H1 (cell line): ENCODE data around the gene MCF2L2. TPM values are rescaled to one million over a fixed set of nuclear protein-coding genes. Genes with fewer than 3 reads are reported as not detected.

ENCODE experiments used
- CTCF ChIA-PET: fragments of 300-600 bp; sonication (Branson Sonifier 250); formaldehyde crosslinking; loops from one replicate; lab custom pipeline; 2021; ENCODE audit not compliant: partially characterized antibody; lab: Charles Lee
- POLR2A ChIA-PET: fragments of 300-600 bp; sonication (Branson Sonifier 250); formaldehyde crosslinking; loops from one replicate; lab custom pipeline; 2021; ENCODE audit warnings: inconsistent platforms; ENCODE audit not compliant: partially characterized antibody; lab: Charles Lee
- DNase-seq, 2 experiments: peaks; one replicate each; pipeline versions ENCODE4 v3.0.0 to v3.0.0-alpha.2; 2010 to 2022; ENCODE audit warnings: low spot score in 2 of 2, low read depth in 1 of 2, mixed read lengths in 1 of 2
- FAIRE-seq: peaks from 2 replicates; lab custom pipeline; 2011; peaks lifted over from hg19 to GRCh38; lab: Jason Lieb, UNC
- H2AFZ ChIP-seq: 2 replicates; pipeline ENCODE4 v1.8.1; 2012; ENCODE audit warnings: low read length, inconsistent platforms
- H2AK5ac ChIP-seq: 2 replicates; pipeline ENCODE4 v1.6.1; 2013; ENCODE audit warnings: low read depth, low read length
- H2BK120ac ChIP-seq: replicated peaks from 2 replicates; pipeline ENCODE3; 2013; ENCODE audit warnings: low read depth, low read length, inconsistent platforms
- H2BK12ac ChIP-seq: 2 replicates; pipeline ENCODE4 v1.6.1; 2013; ENCODE audit warnings: low read depth, low read length
- H2BK15ac ChIP-seq: 2 replicates; pipeline ENCODE4 v1.6.1; 2013; ENCODE audit warnings: low read length
- H2BK20ac ChIP-seq: 2 replicates; pipeline ENCODE4 v1.6.1; 2013; ENCODE audit warnings: low read length
- H2BK5ac ChIP-seq: 2 replicates; pipeline ENCODE4 v1.6.1; 2013; ENCODE audit warnings: low read depth, low read length
- H3K14ac ChIP-seq: 2 replicates; pipeline ENCODE4 v1.6.1; 2013; ENCODE audit warnings: inconsistent platforms; ENCODE audit not compliant: insufficient read length
- H3K18ac ChIP-seq: 2 replicates; pipeline ENCODE4 v1.6.1; 2013; ENCODE audit warnings: low read length; ENCODE audit errors: extremely low read depth
- H3K23ac ChIP-seq: 2 replicates; pipeline ENCODE4 v1.6.1; 2013; ENCODE audit warnings: inconsistent platforms; ENCODE audit not compliant: insufficient read length
- H3K23me2 ChIP-seq: 2 replicates; pipeline ENCODE4 v1.6.1; 2013; ENCODE audit warnings: low read depth, low read length
- H3K27ac ChIP-seq: 2 replicates; pipeline ENCODE4 v1.6.1; 2011; ENCODE audit warnings: low read depth, low read length, inconsistent platforms
- H3K27me3 ChIP-seq, 4 experiments: replicated peaks in 1 of 4; 1 replicate in 1 of 4; 2 replicates in 3 of 4; pipeline versions ENCODE4 v1.6.1 to v1.8.1; 2011 to 2013; ENCODE audit warnings: low read length in 3 of 4, mild to moderate bottlenecking in 3 of 4, inconsistent platforms in 2 of 4, mixed read lengths in 2 of 4, moderate library complexity in 1 of 4; ENCODE audit not compliant: control insufficient read depth in 3 of 4, insufficient read depth in 3 of 4; ENCODE audit errors: extremely low read depth in 1 of 4
- H3K36me3 ChIP-seq, 4 experiments: 2 replicates each; pipeline versions ENCODE4 v1.6.1 to v1.8.1; 2011 to 2013; ENCODE audit warnings: mild to moderate bottlenecking in 4 of 4, low read length in 3 of 4, moderate library complexity in 2 of 4, control low read depth in 1 of 4, inconsistent platforms in 1 of 4; ENCODE audit not compliant: insufficient read depth in 4 of 4, control insufficient read depth in 2 of 4
- H3K4ac ChIP-seq: replicated peaks from 2 replicates; pipeline ENCODE3; 2013; ENCODE audit warnings: low read length, low read depth, mixed read lengths, inconsistent platforms; ENCODE audit not compliant: insufficient read length
- H3K4me1 ChIP-seq, 4 experiments: replicated peaks in 1 of 4; 1 replicate in 1 of 4; 2 replicates in 3 of 4; pipeline versions ENCODE4 v1.6.1 to v1.8.1; 2011 to 2013; ENCODE audit warnings: low read length in 3 of 4, inconsistent platforms in 2 of 4, mixed read lengths in 1 of 4; ENCODE audit not compliant: insufficient read depth in 4 of 4, control insufficient read depth in 3 of 4
- H3K4me2 ChIP-seq, 2 experiments: 2 replicates each; pipeline versions ENCODE4 v1.6.1 to v1.8.1; 2011 to 2013; ENCODE audit warnings: low read depth in 2 of 2, low read length in 2 of 2, control low read depth in 1 of 2, inconsistent platforms in 1 of 2, mild to moderate bottlenecking in 1 of 2; ENCODE audit not compliant: insufficient read depth in 1 of 2
- H3K4me3 ChIP-seq, 4 experiments: fragments of 200-600, 300-600 bp in 1 of 4; sonication (generic), shearing (Covaris generic), sonication (Bioruptor Twin) in 1 of 4; 2 replicates each; pipeline versions ENCODE4 v1.5.1 to v1.8.1; 2011 to 2016; ENCODE audit warnings: low read length in 4 of 4, low read depth in 3 of 4, control low read depth in 2 of 4, inconsistent platforms in 2 of 4, mild to moderate bottlenecking in 2 of 4, mixed read lengths in 1 of 4, moderate library complexity in 1 of 4; ENCODE audit not compliant: insufficient read depth in 2 of 4; ENCODE audit errors: extremely low read depth in 1 of 4
- H3K56ac ChIP-seq: replicated peaks from 2 replicates; pipeline ENCODE3; 2013; ENCODE audit warnings: low read depth, mild to moderate bottlenecking, mixed read lengths, low read length, inconsistent platforms; ENCODE audit not compliant: insufficient read length
- H3K79me1 ChIP-seq: 2 replicates; pipeline ENCODE4 v1.6.1; 2013; ENCODE audit warnings: low read depth, low read length, control low read depth
- H3K79me2 ChIP-seq, 2 experiments: 2 replicates each; pipeline versions ENCODE4 v1.6.1 to v1.8.1; 2012 to 2013; ENCODE audit warnings: low read length in 2 of 2, mild to moderate bottlenecking in 2 of 2, inconsistent platforms in 1 of 2; ENCODE audit not compliant: insufficient read depth in 2 of 2, control insufficient read depth in 1 of 2
- H3K9ac ChIP-seq, 4 experiments: replicated peaks in 1 of 4; 1 replicate in 1 of 4; 2 replicates in 3 of 4; pipeline versions ENCODE4 v1.6.1 to v1.8.1; 2011 to 2013; ENCODE audit warnings: low read depth in 3 of 4, low read length in 3 of 4, control low read depth in 2 of 4, mild to moderate bottlenecking in 2 of 4, moderate library complexity in 2 of 4, inconsistent platforms in 1 of 4; ENCODE audit errors: extremely low read depth in 1 of 4
- H3K9me3 ChIP-seq, 2 experiments: 2 replicates each; pipeline versions ENCODE4 v1.6.1 to v1.8.1; 2012 to 2013; ENCODE audit warnings: mild to moderate bottlenecking in 2 of 2, moderate library complexity in 2 of 2, control low read depth in 1 of 2, inconsistent platforms in 1 of 2, low read depth in 1 of 2, low read length in 1 of 2, mixed read lengths in 1 of 2; ENCODE audit not compliant: insufficient read depth in 2 of 2
- H4K20me1 ChIP-seq, 2 experiments: replicated peaks in 1 of 2; 2 replicates each; pipeline versions ENCODE3 to v1.8.1; 2011 to 2013; ENCODE audit warnings: inconsistent platforms in 2 of 2, low read length in 2 of 2, mild to moderate bottlenecking in 1 of 2; ENCODE audit not compliant: insufficient read depth in 2 of 2, control insufficient read depth in 1 of 2
- H4K5ac ChIP-seq: 2 replicates; pipeline ENCODE4 v1.6.1; 2013; ENCODE audit warnings: low read length, low read depth, mixed read lengths, inconsistent platforms; ENCODE audit not compliant: insufficient read length
- H4K8ac ChIP-seq: 2 replicates; pipeline ENCODE4 v1.8.0; 2013; ENCODE audit warnings: mild to moderate bottlenecking, moderate library complexity, low read length, inconsistent platforms; ENCODE audit not compliant: insufficient read depth; ENCODE audit errors: extremely low read depth
- H4K91ac ChIP-seq: replicated peaks from 2 replicates; pipeline ENCODE3; 2013; ENCODE audit warnings: low read length, mixed read lengths, inconsistent platforms; ENCODE audit not compliant: insufficient read length
- GTF2F1 ChIP-seq: IDR thresholded peaks from 2 replicates; pipeline ENCODE4 v1.6.1; 2012; ENCODE audit warnings: low read depth, low read length, improper control_type of control experiment, borderline replicate concordance
- MAX ChIP-seq: IDR thresholded peaks from 2 replicates; pipeline ENCODE4 v1.6.1; 2012; ENCODE audit warnings: inconsistent platforms
- WGBS, 2 experiments: shearing (Covaris generic) in 1 of 2; methylation state at CpG; one replicate each; pipeline versions ENCODE4 v1.1.6 to v1.1.7; 2013 to 2015; ENCODE audit warnings: low lambda C conversion rate in 2 of 2, mixed read lengths in 2 of 2, inconsistent platforms in 1 of 2, low coverage in 1 of 2, missing lambda C conversion rate in 1 of 2; ENCODE audit not compliant: insufficient replicate concordance in 2 of 2, insufficient coverage in 1 of 2, insufficient read length in 1 of 2; ENCODE audit errors: extremely low coverage in 1 of 2, missing lambda C conversion rate in 1 of 2; 5-methylcytosine and 5-hydroxymethylcytosine counted together
- polyA plus RNA-seq, 7 experiments: library from polyadenylated mRNA; depleted of rRNA in 3 of 7; stranded (reverse) in 5 of 7; unstranded in 2 of 7; fragments of >200 nt in 5 of 7; fragments of 200-250 nt in 2 of 7; gene quantifications; 1 replicate in 5 of 7; 2 replicates in 1 of 7; 4 replicates in 1 of 7; pipeline versions ENCODE4 v1.2.1 to v1.2.3, GENCODE V29; 2011 to 2013; ENCODE audit warnings: missing spikeins in 2 of 7, mixed read lengths in 2 of 7
- total RNA-seq: library from RNA; stranded (reverse); fragmentation: NEBNext Ultra II Directional; extraction: Animal tissue kit (Norgen Biotek cat#: 25700); gene quantifications from 2 replicates; pipeline ENCODE4 v1.2.1, GENCODE V29; 2021

Gene MCF2L2
- total and polyA plus RNA-seq, 2 of the 8 experiments (the other 6 are each of a cell fraction or from before 2014, with no cell fraction given): 4.1 to 13.7 TPM

DNA sequence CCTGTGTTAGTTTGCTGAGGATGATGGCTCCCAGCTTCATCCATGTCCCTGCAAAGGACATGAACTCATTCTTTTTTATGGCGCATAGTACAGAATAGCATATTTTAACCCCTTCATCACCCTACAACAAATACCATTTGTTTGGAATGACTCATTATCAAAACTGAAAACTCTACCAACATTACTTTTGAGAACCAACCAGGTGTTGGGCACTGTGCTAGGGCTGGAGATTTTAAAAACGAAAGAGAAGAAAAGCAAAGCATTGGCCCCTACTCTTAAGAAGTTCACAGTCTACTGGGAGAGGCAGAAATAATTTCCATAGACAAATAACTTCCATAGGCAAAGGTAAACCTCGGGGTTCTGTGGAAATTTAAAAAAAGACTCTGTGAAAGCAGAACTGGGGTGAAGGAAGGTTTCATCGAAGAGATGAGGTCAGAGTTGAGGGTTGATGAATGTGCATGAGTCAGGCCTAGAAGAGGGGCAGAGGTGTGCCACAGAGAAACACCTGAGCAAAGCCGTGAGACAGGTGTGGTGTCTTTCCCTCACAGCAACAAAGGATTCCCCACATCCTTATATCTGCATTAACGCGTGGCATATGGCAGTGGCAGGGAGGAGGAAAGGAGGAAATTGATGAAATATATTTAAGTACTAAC, 51.0 kb downstream of the MCF2L2 start:
- no peaks in the 10 kb centered on the region for H3K27me3 ChIP-seq
- no peak for FAIRE-seq
- H4K91ac ChIP-seq: no peak overlapping the region
- no peak overlapping the region for H3K27ac ChIP-seq
- H2BK5ac ChIP-seq: no peak overlapping the region
- no peak overlapping the region for H3K56ac ChIP-seq
- H2BK20ac ChIP-seq: no peak overlapping the region
- no peak overlapping the region for H4K5ac ChIP-seq
- peaks cover 0 to 3% (median 1%) of the 10 kb centered on the region in 4 experiments; a peak in 3 of 8 replicates for H3K36me3 ChIP-seq
- no peak for TF ChIP-seq GTF2F1
- TF ChIP-seq MAX: no peak
- TF ChIP-seq, all 59 proteins: peak for 0
- ChIA-PET POLR2A (no interaction called here), CTCF (interaction anchor here (3.3 to 9.3 kb wide), 2 partner anchors 8 to 192 kb away, joined by 11 to 222 read pairs; no protein-coding TSS in a partner anchor)
- H3K79me2 ChIP-seq: no peaks in the 10 kb centered on the region
- no peak overlapping the region for H3K14ac ChIP-seq
- no peak overlapping the region for H3K9ac ChIP-seq
- H2BK120ac ChIP-seq: no peak overlapping the region
- no peaks in the 10 kb centered on the region for H3K79me1 ChIP-seq
- H3K18ac ChIP-seq: no peak overlapping the region
- H3K23ac ChIP-seq: no peak overlapping the region
- H2AFZ ChIP-seq: no peak overlapping the region
- H3K23me2 ChIP-seq: no peaks in the 10 kb centered on the region
- H2BK15ac ChIP-seq: no peak overlapping the region
- H3K4me2 ChIP-seq: no peak overlapping the region
- no peak overlapping the region for H3K4me3 ChIP-seq
- H3K4me1 ChIP-seq: no peaks in the 10 kb centered on the region; a peak in 1 of 7 replicates
- no peak overlapping the region for H3K4ac ChIP-seq
- H4K8ac ChIP-seq: no peak overlapping the region
- no peak overlapping the region for H2AK5ac ChIP-seq
- 93% methylated on average over 7 of the region's 7 CpGs; no CpG with 5 or more reads in 1 of the 2 experiments for WGBS, 2 experiments
- no peaks in the 10 kb centered on the region for H3K9me3 ChIP-seq
- no peak for DNase-seq
- peaks cover 0 to 2% of the 10 kb centered on the region in 2 experiments for H4K20me1 ChIP-seq
- H2BK12ac ChIP-seq: no peak overlapping the region
